Gastrocnemius medialis (tissue), 4 donors: ENCODE results near the gene SYNJ2. TPM values are rescaled to one million over a fixed set of nuclear protein-coding genes. Genes with fewer than 3 reads are reported as not detected.
A peak's percentile ranks its signal among the peaks of the same experiment; 100 is the strongest.

Experiments
- ATAC-seq, 2 donors: fragments of 150-250 bp; one replicate each; pipeline ENCODE4 v1.9.1; 2016
- DNase-seq, 2 donors: peaks; one replicate each; pipeline ENCODE4 v3.0.0-alpha.2; 2019
- H3K27ac ChIP-seq, 4 donors: fragments of 200-600 bp; sonication (generic); 1 replicate in 1 of 4; 2 replicates in 3 of 4; pipeline ENCODE4 v1.5.1; 2016 to 2018; ENCODE audit warnings: mild to moderate bottlenecking in 2 of 4, moderate library complexity in 1 of 4
- H3K27me3 ChIP-seq, 3 donors: fragments of 200-600 bp; sonication (generic) in 2 of 3; 1 replicate in 1 of 3; 2 replicates in 2 of 3; pipeline versions ENCODE4 v1.5.1 to v1.6.0; 2016 to 2019; ENCODE audit warnings: mild to moderate bottlenecking in 1 of 3, moderate library complexity in 1 of 3
- H3K36me3 ChIP-seq, 2 donors: fragments of 200-600 bp; sonication (generic) in 1 of 2; one replicate each; pipeline ENCODE4 v1.5.1; 2017 to 2018
- H3K4me1 ChIP-seq, 2 donors: fragments of 200-600 bp; sonication (generic) in 1 of 2; one replicate each; pipeline ENCODE4 v1.5.1; 2016 to 2017; ENCODE audit warnings: mild to moderate bottlenecking in 2 of 2
- H3K4me3 ChIP-seq, 4 donors: fragments of 200-600 bp; sonication (generic) in 3 of 4; 1 replicate in 1 of 4; 2 replicates in 3 of 4; pipeline ENCODE4 v1.5.1; 2016 to 2019; ENCODE audit warnings: mild to moderate bottlenecking in 2 of 4
- H3K9me3 ChIP-seq, 3 donors: fragments of 200-600 bp; sonication (generic) in 2 of 3; 1 replicate in 1 of 3; 2 replicates in 2 of 3; pipeline ENCODE4 v1.5.1; 2016 to 2019
- POLR2A ChIP-seq, 2 donors: fragments of 450-650 bp; IDR thresholded peaks; one replicate each; pipeline ENCODE4 v1.6.1; 2017; ENCODE audit warnings: antibody characterized with exemption in 2 of 2, mild to moderate bottlenecking in 2 of 2, moderate library complexity in 2 of 2
- in situ Hi-C, 4 donors: fragments of 200-750 bp; cut with MboI; loops; one replicate each; pipeline versions ENCODE4 v1.15.0 to v1.8.0; 2017; ENCODE audit warnings: low sequenced_read_pairs in 4 of 4
- intact Hi-C: fragments of 100-400 bp; cut with DNase I; formaldehyde crosslinking; loops from one replicate; pipeline ENCODE4 v1.15.1; 2023; ENCODE audit warnings: low total_unique reads
- total RNA-seq, 4 donors: library from RNA; depleted of rRNA; stranded (reverse); fragments of >200 nt; gene quantifications; one replicate each; pipeline versions ENCODE4 v1.1.0 to v1.2.3, GENCODE V29; 2016
- TF ChIP-seq, protein P1 (sequence below), 5 experiments: fragments of 450-650 bp in 3 of 5; fragments of 200-600 bp in 2 of 5; sonication (generic) in 2 of 5; IDR thresholded peaks in 4 of 5; conservative IDR thresholded peaks in 1 of 5; 1 replicate in 4 of 5; 2 replicates in 1 of 5; pipeline ENCODE4 v1.5.1; 2016 to 2019; ENCODE audit warnings: antibody characterized with exemption in 5 of 5, mild to moderate bottlenecking in 3 of 5, moderate library complexity in 3 of 5

The SYNJ2 gene
- total RNA-seq, 4 donors from 2014 or later = 3.9 to 17.0 (median 7.0) TPM

DNA sequence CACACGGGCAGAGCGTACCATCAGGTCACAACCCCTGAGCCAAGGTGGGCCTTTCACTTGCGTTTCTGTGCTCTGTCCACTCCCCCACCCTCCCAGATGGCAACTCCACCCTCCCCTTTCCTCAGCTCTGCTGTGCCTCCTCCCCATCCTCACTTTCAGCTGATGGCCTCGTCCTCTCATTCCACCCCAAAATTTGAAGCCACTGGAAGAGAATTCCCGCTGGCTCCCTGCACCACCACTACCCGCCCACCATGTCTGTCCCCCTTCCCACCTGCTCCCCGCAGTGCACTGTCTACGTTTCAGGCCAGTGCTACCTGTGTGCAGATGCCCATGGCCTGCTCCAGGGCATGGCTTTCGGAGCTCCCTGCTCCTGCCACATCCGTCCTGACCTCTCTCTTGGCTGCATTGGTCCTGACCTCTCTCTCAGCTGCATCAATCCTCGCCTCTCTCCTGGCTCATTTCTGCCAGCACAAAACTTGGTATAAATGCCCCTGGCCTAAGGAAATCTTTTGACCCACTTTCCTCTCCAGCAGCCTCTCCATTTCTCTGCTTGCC is 24.0 kb downstream of the SYNJ2 start:
- no peak for DNase-seq

DNA sequence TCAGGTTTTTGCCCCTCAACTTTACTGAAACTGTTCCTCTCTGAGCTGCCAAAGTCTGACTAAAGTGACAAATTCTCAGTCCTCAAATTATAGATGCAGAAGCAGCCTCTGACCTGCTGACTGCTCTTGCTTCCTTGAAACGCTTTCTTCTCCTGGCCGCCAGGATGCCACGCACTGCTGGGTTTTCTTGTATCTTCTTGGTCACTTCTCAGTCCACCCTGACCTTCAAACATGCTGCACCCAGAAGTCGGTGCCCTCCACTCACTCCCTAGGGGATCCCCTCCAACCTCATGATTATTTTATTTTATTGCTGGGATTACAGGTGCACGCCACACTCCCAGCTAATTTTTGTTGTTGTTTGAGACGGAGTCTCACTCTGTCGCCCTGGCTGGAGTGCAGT is 24.7 kb downstream of the SYNJ2 start:
- H3K4me1 ChIP-seq = peaks cover 24 to 31% of the 10 kb centered on the region in 2 donors
- TF ChIP-seq, protein P1, sequence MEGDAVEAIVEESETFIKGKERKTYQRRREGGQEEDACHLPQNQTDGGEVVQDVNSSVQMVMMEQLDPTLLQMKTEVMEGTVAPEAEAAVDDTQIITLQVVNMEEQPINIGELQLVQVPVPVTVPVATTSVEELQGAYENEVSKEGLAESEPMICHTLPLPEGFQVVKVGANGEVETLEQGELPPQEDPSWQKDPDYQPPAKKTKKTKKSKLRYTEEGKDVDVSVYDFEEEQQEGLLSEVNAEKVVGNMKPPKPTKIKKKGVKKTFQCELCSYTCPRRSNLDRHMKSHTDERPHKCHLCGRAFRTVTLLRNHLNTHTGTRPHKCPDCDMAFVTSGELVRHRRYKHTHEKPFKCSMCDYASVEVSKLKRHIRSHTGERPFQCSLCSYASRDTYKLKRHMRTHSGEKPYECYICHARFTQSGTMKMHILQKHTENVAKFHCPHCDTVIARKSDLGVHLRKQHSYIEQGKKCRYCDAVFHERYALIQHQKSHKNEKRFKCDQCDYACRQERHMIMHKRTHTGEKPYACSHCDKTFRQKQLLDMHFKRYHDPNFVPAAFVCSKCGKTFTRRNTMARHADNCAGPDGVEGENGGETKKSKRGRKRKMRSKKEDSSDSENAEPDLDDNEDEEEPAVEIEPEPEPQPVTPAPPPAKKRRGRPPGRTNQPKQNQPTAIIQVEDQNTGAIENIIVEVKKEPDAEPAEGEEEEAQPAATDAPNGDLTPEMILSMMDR (IDR thresholded peaks at IDR 0.05 in 4 of 5, conservative IDR thresholded peaks at IDR 0.05 in 1 of 5) = no peak
- no peak for TF ChIP-seq POLR2A (IDR thresholded peaks at IDR 0.05)
- ATAC-seq (no peak), DNase-seq (no peak)
- H3K27me3 ChIP-seq = no peaks in the 10 kb centered on the region
- no peak overlapping the region for H3K27ac ChIP-seq
- H3K36me3 ChIP-seq = no peaks in the 10 kb centered on the region
- in situ Hi-C loops = no loop called here
- no peak overlapping the region for H3K4me3 ChIP-seq
- no peaks in the 10 kb centered on the region for H3K9me3 ChIP-seq
- intact Hi-C loops = no loop called here

More for the DNA sequence above, 24.0 kb downstream of the SYNJ2 start:
- Histone ChIP-seq H3K4me3 (no peak overlapping the region), H3K27me3 (no peaks in the 10 kb centered on the region), H3K27ac (no peak overlapping the region), H3K9me3 (no peaks in the 10 kb centered on the region), H3K4me1 (peaks cover 24 to 31% of the 10 kb centered on the region in 2 donors), H3K36me3 (no peaks in the 10 kb centered on the region)
- no peak for ATAC-seq
- intact Hi-C loops = no loop called here
- TF ChIP-seq, protein P1 (IDR thresholded peaks at IDR 0.05 in 4 of 5, conservative IDR thresholded peaks at IDR 0.05 in 1 of 5) = no peak
- no peak for TF ChIP-seq POLR2A (IDR thresholded peaks at IDR 0.05)
- in situ Hi-C loops = no loop called here

DNA sequence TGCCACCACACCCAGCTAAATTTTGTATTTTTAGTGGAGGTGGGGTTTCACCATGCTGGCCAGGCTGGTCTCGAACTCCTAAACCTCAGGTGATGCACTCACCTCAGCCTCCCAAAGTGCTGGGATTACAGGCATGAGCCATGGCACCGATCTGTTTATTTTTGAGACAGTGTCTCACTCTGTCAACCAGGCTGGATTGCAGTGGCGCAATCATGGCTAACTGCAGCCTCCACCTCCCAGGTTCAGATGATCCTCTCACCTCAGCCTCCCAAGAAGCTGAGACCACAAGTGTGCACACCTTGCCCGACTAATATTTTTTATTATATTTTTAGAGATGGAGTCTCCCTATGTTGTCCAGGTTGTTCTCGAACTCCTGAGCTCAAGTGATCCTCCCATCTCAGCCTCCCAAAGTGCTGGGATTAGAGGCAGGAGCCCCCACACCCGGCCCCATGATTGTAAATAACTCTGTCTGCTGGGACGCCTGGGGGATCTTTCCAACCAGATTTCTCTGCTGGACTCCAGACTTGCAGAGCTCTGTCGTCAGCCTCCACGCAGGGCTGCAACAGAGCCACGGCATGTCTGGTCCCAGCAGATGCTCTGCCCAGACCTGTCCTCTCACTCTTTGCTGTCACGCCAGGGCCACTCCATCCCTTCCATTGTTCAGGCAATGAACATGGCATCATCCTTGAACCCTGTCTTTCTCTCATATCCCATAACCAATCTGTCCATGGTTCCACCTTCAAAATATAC is 25.3 kb downstream of the SYNJ2 start:
- peaks cover 24 to 31% of the 10 kb centered on the region in 2 donors for H3K4me1 ChIP-seq
- in situ Hi-C loops = no loop called here

DNA sequence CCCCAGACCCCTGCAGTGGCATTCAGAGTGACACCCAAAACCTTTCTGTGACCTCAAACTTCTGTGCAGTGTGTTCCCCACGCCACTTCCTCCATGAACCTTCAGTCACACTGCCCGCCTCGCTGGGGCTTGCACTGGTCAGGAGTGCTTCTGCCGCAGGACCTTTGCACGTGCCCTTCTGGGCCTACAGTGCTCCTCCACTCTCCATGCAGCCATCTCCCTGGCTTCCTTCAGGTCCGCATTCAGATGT is 27.1 kb downstream of the SYNJ2 start:
- no peak for DNase-seq
- no peaks in the 10 kb centered on the region for H3K36me3 ChIP-seq
- no peaks in the 10 kb centered on the region for H3K27me3 ChIP-seq
- no peaks in the 10 kb centered on the region for H3K9me3 ChIP-seq
- ATAC-seq = no peak
- no peak for TF ChIP-seq POLR2A (IDR thresholded peaks at IDR 0.05)
- TF ChIP-seq, protein P1 (IDR thresholded peaks at IDR 0.05 in 4 of 5, conservative IDR thresholded peaks at IDR 0.05 in 1 of 5) = no peak
- in situ Hi-C loops (no loop called here), intact Hi-C loops (no loop called here)
- H3K4me3 ChIP-seq = no peak overlapping the region
- H3K27ac ChIP-seq = peak overlapping the region in 1 of 4 donors; percentile 39
- H3K4me1 ChIP-seq = peaks cover 9 to 18% of the 10 kb centered on the region in 2 donors

More for the DNA sequence above, 25.3 kb downstream of the SYNJ2 start:
- no peak overlapping the region for H3K4me3 ChIP-seq
- no peak for DNase-seq
- TF ChIP-seq, protein P1 (IDR thresholded peaks at IDR 0.05 in 4 of 5, conservative IDR thresholded peaks at IDR 0.05 in 1 of 5) = no peak
- no peak for TF ChIP-seq POLR2A (IDR thresholded peaks at IDR 0.05)
- H3K27ac ChIP-seq = no peak overlapping the region
- intact Hi-C loops = no loop called here
- H3K27me3 ChIP-seq = no peaks in the 10 kb centered on the region
- H3K36me3 ChIP-seq = no peaks in the 10 kb centered on the region
- no peak for ATAC-seq
- no peaks in the 10 kb centered on the region for H3K9me3 ChIP-seq
